ENCODE measurements around the gene INPPL1. TPM values are rescaled to one million over a fixed set of nuclear protein-coding genes. Genes with fewer than 3 reads are reported as not detected.

Gene INPPL1
- total RNA-seq, 1 donor from 2014 or later = 56.3 TPM

DNA sequence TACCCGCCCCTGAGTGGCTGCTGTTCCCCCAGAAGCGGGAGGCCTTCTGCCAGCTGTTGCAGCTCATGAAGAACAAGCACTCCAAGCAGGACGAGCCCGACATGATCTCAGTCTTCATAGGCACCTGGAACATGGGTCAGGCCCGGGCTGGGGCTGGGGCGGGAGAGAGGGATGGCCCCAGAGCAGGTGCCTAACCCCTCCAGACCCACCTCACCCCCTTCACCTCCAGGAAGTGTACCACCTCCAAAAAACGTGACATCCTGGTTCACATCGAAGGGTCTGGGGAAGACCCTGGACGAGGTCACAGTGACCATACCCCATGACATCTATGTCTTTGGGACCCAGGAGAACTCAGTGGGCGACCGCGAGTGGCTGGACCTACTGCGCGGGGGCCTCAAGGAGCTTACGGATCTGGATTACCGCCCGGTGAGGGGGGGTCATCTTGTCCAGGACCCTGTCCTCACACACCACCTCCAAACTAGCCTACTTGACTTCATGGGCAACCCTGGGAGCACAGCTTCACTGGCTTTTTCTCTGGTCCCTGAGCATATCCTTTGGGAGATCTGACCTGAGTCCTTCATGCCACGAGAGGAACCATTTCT lies 6.3 kb downstream of the INPPL1 start:
- DNase-seq (ENCODE audit: low spot score) (no peak), ATAC-seq (no peak)

DNA sequence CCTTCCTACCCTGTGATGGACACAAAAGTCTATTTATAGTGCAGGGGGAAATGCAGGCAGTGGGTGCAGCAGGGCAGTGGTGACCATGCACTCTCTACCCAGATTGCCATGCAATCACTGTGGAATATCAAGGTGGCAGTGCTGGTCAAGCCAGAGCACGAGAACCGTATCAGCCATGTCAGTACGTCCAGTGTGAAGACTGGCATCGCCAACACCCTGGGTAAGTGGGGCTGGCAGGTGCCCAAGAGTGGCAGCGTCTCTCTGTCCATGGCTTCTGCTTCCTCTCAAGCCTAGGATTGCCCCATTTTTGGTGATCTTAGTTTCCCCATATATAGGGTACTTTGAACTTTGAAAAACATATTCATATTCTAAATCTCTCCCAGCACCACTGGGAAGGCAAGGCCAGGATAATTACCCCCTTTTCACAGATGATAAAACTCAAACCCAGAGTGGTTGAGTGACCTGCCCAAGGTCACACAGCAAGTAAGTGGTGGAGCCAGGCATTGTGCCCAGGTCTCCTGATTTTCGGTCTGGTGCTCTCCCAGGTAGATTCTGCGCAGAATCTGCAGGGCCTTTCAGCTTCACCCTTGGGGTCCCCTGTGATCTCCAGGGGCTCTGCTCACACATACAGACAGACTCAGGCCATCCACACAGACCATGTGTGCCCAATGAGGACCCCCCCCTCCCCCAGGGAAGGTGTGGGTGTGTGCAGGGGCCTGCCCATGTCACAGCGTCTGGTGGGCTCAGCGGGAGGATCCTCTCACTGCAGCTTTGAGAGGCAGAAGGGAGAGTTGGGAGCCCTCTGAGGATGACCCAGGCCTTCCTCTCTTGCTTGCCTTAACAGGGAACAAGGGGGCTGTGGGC lies 7.1 kb downstream of the INPPL1 start:
- ATAC-seq = no peak
- DNase-seq (ENCODE audit: low spot score) = no peak

DNA sequence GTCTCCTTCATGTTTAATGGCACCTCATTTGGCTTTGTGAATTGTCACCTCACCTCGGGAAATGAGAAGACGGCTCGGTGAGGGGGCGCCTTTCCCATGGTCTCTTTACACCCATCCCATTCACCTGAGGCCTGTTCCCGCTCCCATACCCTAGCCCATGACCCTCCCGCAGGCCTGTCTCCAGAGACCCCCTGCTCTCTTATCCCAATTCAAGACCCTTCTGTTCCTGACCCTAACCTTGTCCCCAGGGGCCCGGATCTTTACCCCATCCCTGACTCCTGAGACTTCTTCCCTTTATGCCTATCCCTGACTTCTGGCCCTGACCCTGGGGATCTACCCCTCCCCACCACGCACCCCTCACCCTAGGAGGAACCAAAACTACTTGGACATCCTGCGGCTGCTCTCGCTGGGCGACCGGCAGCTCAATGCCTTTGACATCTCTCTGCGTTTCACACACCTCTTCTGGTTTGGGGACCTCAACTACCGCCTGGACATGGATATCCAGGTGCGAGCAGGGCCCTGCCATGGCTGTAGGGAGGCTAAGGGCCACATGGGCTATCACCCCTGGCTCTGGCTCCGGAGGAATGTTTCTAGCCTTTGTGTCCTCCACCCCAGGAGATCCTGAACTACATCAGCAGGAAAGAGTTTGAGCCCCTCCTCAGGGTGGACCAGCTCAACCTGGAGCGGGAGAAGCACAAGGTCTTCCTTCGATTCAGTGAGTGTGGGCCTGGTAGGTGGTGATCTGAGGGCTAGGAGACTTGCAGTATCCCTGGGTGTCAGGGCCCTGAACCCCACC lies 7.9 kb downstream of the INPPL1 start:
- DNase-seq (ENCODE audit: low spot score) (peak; percentile 37), ATAC-seq (no peak)

DNA sequence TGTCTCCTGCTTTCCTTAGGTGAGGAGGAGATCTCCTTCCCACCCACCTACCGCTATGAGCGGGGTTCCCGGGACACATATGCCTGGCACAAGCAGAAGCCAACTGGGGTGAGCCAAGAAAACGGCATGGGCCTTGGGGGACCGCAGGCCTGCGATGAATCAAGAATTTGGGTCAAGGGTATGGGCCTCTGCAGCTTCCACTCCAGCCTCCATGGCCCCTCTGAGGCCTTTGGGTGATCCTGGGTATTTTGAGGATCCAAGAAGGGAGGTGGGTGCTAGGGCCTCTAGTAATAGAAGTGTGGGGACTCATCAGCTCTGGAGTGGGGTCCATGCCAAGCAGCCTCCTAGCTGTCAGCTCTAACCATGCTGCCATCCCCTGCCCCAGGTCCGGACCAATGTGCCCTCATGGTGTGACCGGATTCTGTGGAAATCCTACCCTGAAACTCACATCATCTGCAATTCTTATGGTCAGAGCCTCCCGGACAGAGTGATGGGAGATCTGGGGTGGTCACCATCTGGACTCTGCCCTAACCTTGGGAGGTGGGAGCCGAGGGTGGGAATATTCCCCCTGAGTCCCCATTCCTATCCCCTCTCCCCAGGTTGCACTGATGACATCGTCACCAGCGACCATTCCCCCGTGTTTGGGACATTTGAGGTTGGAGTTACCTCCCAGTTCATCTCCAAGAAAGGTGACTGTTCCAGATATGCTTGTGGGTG lies 8.6 kb downstream of the INPPL1 start:
- ATAC-seq (no peak), DNase-seq (ENCODE audit: low spot score) (peak; percentile 40)

DNA sequence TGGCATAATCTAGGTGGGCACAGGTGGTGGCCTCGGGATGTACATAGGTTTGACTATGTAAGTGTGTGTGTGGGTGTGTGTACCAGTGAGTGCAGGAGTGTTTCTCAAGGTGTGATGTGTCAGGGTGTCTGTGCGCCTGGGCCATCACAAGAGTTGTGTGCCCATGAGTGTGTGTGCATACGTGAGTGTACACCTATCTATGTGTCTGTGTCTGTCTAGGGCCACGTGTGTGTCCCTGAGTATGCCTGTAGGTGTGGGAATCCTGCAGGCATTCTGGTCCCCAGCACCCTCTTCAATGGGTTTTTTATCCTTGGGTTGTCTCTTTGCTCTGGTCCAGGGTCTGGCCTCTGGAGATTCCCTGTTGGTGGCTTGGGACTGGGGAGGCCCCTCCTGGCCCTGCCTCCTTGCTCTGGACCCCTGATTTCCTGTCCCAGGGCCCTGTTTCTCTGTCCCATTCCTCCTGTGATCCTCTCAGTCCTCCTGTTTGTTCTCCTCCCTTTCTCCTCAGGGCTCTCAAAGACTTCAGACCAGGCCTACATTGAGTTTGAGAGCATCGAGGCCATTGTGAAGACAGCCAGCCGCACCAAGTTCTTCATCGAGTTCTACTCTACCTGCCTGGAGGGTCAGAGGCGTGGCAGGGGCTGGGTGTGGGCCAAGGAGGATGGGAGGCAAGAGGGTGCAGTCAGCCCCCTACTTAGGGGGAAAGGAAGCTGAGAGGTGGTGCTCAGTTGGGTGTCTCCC lies 9.4 kb downstream of the INPPL1 start:
- no peak for ATAC-seq

DNA sequence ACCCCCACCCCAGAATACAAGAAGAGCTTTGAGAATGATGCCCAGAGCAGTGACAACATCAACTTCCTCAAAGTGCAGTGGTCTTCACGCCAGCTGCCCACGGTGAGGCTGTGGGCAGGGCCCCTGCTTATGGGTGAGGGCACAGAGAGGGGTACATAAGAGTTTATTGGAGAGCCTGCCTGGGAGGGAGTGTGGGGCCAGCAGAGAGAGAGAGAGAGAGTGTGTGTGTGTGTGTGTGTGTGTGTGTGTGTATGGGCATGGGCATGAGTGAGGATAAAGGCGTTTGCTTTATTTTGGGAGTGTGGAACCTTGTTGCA lies 9.9 kb downstream of the INPPL1 start:
- DNase-seq (ENCODE audit: low spot score) = peak; percentile 14

More for the DNA sequence above, 9.4 kb downstream of the INPPL1 start:
- DNase-seq (ENCODE audit: low spot score) = peak; percentile 31

DNA sequence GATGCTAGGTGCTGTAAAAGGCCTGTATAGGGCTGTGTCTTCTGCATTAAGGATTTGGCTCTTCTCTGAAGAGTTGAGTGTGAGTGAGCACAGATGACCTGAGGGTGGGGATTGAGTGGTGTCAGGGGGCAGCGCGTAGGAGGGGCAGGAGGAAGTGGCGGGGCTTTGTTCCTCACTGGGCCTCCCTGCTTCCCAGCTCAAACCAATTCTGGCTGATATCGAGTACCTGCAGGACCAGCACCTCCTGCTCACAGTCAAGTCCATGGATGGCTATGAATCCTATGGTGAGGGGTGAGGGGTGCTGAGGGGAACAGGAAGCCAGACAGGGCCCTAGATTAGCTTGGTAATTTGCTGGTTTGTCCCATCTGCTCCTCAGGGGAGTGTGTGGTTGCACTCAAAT lies 10.4 kb downstream of the INPPL1 start:
- DNase-seq (ENCODE audit: low spot score) (peak; percentile 27), ATAC-seq (no peak)

More for the DNA sequence above, 9.9 kb downstream of the INPPL1 start:
- no peak for ATAC-seq

DNA sequence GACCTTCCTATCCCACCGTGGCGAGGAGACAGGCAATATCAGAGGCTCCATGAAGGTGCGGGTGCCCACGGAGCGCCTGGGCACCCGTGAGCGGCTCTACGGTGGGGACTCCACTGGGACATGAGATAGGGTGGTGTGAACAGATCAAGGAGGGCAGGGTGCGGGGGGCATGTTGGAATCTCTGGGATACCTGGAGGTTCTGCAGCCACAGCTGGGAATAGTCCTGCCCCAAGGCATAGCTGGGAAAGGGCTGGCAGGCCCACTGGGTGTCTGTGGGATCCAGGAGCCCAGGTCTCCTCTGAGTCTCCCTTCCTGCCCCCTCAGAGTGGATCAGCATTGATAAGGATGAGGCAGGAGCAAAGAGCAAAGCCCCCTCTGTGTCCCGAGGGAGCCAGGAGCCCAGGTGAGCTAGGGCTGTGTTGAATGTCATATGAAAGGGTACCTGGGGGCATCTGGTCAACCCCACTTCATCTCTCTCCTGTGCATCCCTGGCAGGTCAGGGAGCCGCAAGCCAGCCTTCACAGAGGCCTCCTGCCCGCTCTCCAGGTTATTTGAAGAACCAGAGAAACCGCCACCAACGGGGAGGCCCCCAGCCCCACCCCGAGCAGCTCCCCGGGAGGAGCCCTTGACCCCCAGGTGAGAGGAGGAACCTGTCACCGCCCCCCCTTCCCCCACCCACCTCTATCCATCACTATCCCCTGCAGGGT lies 10.9 kb downstream of the INPPL1 start:
- ATAC-seq = no peak
- DNase-seq (ENCODE audit: low spot score) = peak; percentile 33

DNA sequence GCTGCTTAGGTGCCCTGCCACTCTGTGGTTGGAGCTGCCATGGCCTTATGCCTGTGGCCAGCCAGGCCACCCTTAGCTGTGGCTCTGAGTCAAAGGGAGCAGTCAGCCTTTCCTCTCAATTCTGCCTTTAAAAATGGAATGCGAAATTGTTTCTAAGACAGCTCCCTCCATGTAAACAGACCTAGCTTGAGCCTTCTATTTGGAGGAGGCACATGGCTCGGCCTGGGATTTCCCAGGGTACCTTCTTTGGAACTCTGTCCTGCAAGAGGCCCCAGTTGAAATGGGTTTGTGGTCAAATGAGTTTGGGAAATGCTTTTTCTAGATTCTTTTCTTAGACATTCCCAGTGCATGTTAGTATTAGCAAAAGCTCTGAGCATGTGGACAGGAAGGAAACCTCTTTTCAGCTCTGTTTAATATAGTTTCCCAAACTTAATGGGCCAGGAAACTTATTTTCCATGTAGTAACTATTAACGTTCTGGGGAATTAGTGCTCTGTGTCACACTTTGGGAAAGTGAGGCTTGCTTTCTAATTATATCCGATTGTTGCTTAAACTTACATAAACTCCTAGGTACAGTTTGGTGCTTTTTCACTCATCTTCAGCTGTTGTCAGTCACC lies 11.6 kb downstream of the INPPL1 start:
- no peak for DNase-seq (ENCODE audit: low spot score)
- ATAC-seq = no peak

DNA sequence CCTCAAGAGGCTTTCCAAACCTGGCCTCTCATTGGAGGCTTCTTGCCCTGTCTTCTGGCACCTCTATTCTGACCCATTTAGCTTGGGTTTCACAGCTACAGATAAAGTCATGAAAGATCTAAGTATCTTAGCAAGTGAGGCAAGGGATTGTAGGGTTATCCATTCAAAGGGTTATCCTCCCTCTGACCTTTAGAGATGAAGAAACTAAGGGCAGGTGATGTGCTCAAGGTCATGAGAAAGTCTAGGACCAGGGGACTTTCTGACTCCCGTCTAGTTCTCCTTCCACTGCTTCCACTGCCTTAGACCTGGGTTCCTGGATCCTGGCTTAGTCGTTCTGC lies 12.2 kb downstream of the INPPL1 start:
- DNase-seq (ENCODE audit: low spot score) (no peak), ATAC-seq (no peak)

DNA sequence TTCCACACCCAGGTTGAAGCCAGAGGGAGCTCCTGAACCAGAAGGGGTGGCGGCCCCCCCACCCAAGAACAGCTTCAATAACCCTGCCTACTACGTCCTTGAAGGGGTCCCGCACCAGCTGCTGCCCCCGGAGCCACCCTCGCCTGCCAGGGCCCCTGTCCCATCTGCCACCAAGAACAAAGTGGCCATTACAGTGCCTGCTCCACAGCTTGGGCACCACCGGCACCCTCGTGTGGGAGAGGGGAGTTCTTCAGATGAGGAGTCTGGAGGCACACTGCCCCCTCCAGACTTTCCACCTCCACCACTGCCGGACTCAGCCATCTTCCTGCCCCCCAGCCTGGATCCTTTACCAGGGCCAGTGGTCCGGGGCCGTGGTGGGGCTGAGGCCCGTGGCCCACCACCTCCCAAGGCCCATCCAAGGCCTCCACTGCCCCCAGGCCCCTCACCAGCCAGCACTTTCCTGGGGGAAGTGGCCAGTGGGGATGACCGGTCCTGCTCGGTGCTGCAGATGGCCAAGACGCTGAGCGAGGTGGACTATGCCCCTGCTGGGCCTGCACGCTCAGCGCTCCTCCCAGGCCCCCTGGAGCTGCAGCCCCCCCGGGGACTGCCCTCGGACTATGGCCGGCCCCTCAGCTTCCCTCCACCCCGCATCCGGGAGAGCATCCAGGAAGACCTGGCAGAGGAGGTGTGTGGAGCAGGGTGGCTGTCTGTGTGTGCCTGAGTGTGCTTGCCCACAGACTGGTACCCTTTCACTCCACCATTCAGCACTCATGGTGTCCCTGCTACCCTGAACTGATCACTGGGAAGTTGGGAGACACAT lies 12.8 kb downstream of the INPPL1 start:
- DNase-seq (ENCODE audit: low spot score) = no peak
- peak; percentile 2 for ATAC-seq

DNA sequence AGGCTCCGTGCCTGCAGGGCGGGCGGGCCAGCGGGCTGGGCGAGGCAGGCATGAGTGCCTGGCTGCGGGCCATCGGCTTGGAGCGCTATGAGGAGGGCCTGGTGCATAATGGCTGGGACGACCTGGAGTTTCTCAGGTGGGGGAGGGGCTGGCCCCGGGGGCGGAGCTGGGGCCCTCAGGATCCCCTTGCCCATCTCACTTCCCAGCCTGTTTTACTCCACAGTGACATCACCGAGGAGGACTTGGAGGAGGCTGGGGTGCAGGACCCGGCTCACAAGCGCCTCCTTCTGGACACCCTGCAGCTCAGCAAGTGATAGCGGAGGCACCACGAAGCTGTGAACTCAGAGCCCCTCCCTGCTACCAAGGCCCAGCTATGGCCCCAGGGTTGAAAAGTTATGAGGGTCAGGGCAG lies 13.5 kb downstream of the INPPL1 start:
- no peak for DNase-seq (ENCODE audit: low spot score)
- peak; percentile 31 for ATAC-seq

DNA sequence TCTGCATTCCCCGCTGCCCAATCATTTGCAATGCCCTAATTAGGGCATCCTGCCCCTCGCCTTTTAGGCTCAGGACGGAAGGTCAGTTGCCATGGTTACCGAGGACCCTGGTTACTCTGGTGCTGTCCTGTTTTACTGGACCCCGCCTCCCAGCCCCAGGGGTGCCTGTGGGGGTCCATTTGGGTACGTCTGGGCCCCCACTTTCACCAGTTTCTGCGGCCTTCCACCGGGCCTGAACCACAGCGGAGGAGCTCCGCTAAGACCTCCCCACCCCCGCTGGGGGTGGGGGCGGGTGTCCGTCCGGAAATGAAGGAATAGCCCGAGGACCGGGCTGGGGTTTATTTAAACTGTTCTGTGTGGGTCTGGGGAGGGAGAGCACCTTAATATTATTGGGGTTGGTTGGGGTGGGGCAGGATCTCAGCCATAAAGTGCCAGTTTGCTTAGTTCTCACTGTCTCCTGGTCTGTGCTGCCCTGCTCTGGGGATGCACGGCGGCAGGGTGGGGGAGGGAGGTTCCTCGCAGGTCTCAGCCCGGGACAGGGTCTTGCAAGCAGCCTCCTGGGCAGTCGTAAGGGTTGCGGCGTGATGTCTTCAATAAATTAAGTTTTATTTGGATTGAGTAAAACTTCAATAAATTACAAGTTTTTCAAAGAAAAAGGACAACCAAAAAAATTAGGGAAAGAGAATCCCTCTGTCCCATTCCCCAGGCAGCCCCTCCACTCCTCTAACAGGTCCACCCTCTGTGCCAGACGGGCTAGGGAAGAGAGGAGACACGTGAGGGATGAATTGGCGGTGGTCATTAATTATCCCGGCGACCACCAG lies 14.1 kb downstream of the INPPL1 start:
- DNase-seq (ENCODE audit: low spot score) (no peak), ATAC-seq (no peak)

DNA sequence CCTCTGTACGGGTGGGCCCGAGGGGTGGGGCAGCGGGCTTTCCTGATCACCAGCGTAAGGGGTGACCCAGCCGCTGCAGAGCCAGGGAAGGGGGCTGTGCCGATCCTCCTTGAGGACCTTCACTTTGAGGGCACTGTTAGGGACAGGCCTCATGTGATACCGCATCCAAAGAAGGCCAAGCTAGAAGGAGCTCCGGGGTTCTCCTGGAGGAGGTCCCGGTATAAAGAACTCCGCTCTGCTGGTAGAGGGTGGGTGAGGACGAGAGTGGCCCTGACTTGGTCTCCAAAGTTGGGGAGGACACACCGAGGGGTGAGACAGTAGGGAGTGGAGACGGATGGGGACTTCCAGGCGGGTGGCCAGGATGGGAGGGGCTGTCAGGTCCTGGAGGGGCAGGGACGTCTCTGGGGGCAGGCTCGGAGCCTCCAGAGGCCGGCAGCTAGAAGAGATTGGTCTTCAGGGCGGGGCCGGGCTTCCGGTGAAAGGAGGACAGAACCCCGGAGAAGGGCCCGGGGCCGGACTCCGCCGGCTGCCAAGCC lies 14.8 kb downstream of the INPPL1 start:
- DNase-seq (ENCODE audit: low spot score) = no peak
- ATAC-seq = peak; percentile 52

DNA sequence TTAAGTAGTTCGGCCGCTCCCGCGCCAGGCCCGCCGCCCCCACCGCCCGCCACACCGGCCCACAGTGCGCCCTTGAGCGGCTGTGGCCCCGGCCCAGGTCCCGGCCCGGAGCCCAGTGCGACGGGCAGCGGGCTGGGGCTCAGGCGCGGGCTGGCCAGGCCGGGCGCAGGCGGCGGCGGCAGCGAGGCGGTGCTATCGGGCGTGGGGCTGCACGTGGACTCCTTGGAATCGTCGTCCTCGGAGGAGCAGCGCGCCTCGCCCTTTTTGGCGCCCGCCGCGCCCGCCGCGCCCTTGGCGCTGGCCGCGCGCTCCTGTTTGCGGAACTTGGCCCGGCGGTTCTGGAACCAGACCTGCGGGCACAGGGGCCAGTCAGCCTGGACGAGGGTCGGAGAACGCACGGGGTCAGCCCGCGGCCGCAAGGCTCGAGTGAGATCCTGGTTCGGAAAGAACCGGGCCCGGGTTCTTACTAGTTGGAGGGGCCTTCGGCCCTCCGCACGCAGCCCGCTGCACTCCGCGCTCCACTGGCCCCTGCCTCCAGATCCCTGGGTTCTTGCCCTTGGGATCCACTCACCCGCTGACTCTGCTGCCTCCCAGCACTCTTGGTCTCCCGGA lies 15.4 kb downstream of the INPPL1 start:
- no peak for DNase-seq (ENCODE audit: low spot score)

DNA sequence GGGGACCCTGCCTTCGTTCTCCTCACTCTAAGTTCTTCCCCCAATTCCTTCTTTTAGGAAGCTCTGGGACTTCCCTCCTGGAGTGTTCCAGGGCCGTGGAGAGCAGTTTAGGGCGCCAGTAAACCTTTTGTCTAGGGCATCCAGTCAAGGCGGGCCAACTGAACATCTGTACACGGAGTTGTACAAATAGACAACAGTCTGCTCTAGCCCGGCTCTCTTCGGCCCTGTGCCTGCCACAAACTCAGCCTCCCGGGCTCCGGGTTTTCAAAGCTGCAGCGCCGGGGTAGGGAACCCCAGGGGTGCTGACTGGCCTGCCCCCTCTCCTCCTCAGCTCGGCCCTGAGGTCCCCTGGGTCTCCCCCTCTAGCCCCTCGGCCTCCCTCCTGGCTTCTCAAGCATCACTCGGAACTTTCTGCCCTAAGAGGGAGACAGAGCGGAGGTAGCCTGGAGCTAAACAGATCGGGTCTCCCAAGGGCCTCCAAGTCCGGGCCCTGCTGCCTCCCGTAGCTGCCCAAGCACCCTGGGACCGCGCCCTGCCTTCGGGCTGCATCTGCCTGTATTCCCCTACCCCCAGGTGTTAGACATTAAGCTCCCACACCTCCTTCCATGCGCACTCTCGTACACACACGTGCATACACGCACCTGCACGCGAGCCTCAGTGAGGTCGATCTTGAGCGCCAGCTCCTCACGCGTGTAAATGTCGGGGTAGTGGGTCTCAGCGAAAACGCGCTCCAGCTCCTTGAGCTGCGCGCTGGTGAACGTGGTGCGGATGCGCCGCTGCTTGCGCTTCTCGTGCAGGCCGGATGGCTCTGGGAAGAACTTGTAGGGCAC lies 16.1 kb downstream of the INPPL1 start:
- DNase-seq (ENCODE audit: low spot score) (no peak), ATAC-seq (peak; percentile 29)

More for the DNA sequence above, 15.4 kb downstream of the INPPL1 start:
- ATAC-seq = peak; percentile 63
